SK-N-SH (cell line): Measurements from ENCODE around the gene ACOXL. TPM values are rescaled to one million over a fixed set of nuclear protein-coding genes. Genes with fewer than 3 reads are reported as not detected.

Experiments
- CTCF ChIA-PET: fragments of 300-600, 350-600 bp; formaldehyde crosslinking; extraction: SDS; loops from one replicate; lab custom pipeline; 2021; lab: Yijun Ruan, JAX
- POLR2A ChIA-PET: fragments of 350-600 bp; sonication (Branson Sonifier 250); formaldehyde crosslinking; extraction: SDS; loops from one replicate; lab custom pipeline; 2020; ENCODE audit warnings: antibody characterized with exemption, inconsistent platforms; lab: Yijun Ruan, JAX
- DNase-seq: peaks from one replicate; pipeline ENCODE4 v3.0.0; 2012
- H2AFZ ChIP-seq: fragments of 200-600 bp; sonication (generic); 2 replicates; pipeline ENCODE4 v1.8.1; 2016; ENCODE audit warnings: antibody characterized with exemption, mild to moderate bottlenecking, low read depth
- H3F3A ChIP-seq: fragments of 200-600 bp; sonication (generic); replicated peaks from 2 replicates; pipeline ENCODE3; 2016; ENCODE audit warnings: antibody characterized with exemption, mild to moderate bottlenecking; ENCODE audit not compliant: insufficient read depth
- H3K27ac ChIP-seq, 2 experiments: fragments of 200-500 bp in 1 of 2; fragments of 200-600 bp in 1 of 2; sonication (Bioruptor generic) in 1 of 2; sonication (generic), shearing (Covaris generic) in 1 of 2; 2 replicates each; pipeline versions ENCODE4 v1.5.1 to v1.6.1; 2014 to 2016; ENCODE audit warnings: low read depth in 2 of 2, inconsistent platforms in 1 of 2, low read length in 1 of 2, mild to moderate bottlenecking in 1 of 2, mixed read lengths in 1 of 2
- H3K27me3 ChIP-seq: fragments of 200-600 bp; sonication (generic), shearing (Covaris generic); 2 replicates; pipeline ENCODE4 v1.6.1; 2016; ENCODE audit warnings: mixed run types; ENCODE audit not compliant: insufficient read depth
- H3K36me3 ChIP-seq, 2 experiments: fragments of 200-500 bp in 1 of 2; fragments of 200-600 bp in 1 of 2; sonication (Bioruptor generic) in 1 of 2; sonication (generic) in 1 of 2; replicated peaks in 1 of 2; 2 replicates each; pipeline versions ENCODE3 to v1.5.1; 2014 to 2016; ENCODE audit warnings: low read length in 1 of 2, mild to moderate bottlenecking in 1 of 2; ENCODE audit not compliant: insufficient read depth in 2 of 2, control insufficient read depth in 1 of 2
- H3K4me1 ChIP-seq, 2 experiments: fragments of 200-500 bp in 1 of 2; fragments of 200-600 bp in 1 of 2; sonication (Bioruptor generic) in 1 of 2; sonication (generic), shearing (Covaris generic) in 1 of 2; 2 replicates each; pipeline versions ENCODE4 v1.5.1 to v1.6.1; 2014 to 2016; ENCODE audit warnings: low read depth in 1 of 2, low read length in 1 of 2, mixed run types in 1 of 2; ENCODE audit not compliant: insufficient read depth in 2 of 2, control insufficient read depth in 1 of 2
- H3K4me2 ChIP-seq: fragments of 200-600 bp; sonication (generic), shearing (Covaris generic); 2 replicates; pipeline ENCODE4 v1.6.1; 2017; ENCODE audit warnings: mixed run types
- H3K4me3 ChIP-seq, 2 experiments: fragments of 200-500 bp in 1 of 2; fragments of 200-600 bp in 1 of 2; sonication (Bioruptor generic) in 1 of 2; sonication (generic), shearing (Covaris generic) in 1 of 2; 2 replicates each; pipeline versions ENCODE4 v1.5.1 to v1.8.1; 2014 to 2016; ENCODE audit warnings: low read depth in 2 of 2, inconsistent platforms in 1 of 2, low read length in 1 of 2, mild to moderate bottlenecking in 1 of 2, mixed read lengths in 1 of 2, moderate library complexity in 1 of 2
- H3K79me2 ChIP-seq: fragments of 200-600 bp; sonication (generic); 2 replicates; pipeline ENCODE4 v1.8.1; 2017; ENCODE audit warnings: mild to moderate bottlenecking; ENCODE audit not compliant: insufficient read depth
- H3K9ac ChIP-seq: fragments of 200-600 bp; sonication (generic); 2 replicates; pipeline ENCODE4 v1.6.1; 2017; ENCODE audit warnings: mixed run types
- H3K9me2 ChIP-seq: fragments of 200-600 bp; sonication (generic); 2 replicates; pipeline ENCODE4 v1.6.1; 2017; ENCODE audit warnings: mixed run types
- H3K9me3 ChIP-seq: fragments of 200-600 bp; sonication (generic); 2 replicates; pipeline ENCODE4 v1.6.1; 2017; ENCODE audit warnings: mixed run types, mild to moderate bottlenecking, moderate library complexity
- H4K20me1 ChIP-seq: fragments of 200-600 bp; sonication (generic); 2 replicates; pipeline ENCODE4 v1.6.1; 2017; ENCODE audit warnings: mild to moderate bottlenecking, mixed run types; ENCODE audit not compliant: insufficient read depth
- EZH2phosphoT487 ChIP-seq: fragments of 200-600 bp; sonication (generic); IDR thresholded peaks from 2 replicates; pipeline ENCODE4 v1.6.1; 2017; ENCODE audit warnings: low read depth, mixed run types, mild to moderate bottlenecking, antibody characterized with exemption, moderate library complexity, borderline replicate concordance
- GATA2 ChIP-seq: sonication (generic); formaldehyde crosslinking; IDR thresholded peaks from 2 replicates; pipeline ENCODE4 v1.5.0; 2020; ENCODE audit warnings: mild to moderate bottlenecking, missing genetic modification reagents
- NFIC ChIP-seq: IDR thresholded peaks from 2 replicates; pipeline ENCODE4 v1.4.0; 2012; ENCODE audit warnings: borderline replicate concordance
- NRF1 ChIP-seq: IDR thresholded peaks from 2 replicates; pipeline ENCODE4 v1.6.1; 2012; ENCODE audit warnings: low read depth, mild to moderate bottlenecking, low read length
- RCOR1 ChIP-seq: fragments of 150-350 bp; IDR thresholded peaks from 2 replicates; pipeline ENCODE4 v1.6.1; 2017; ENCODE audit warnings: antibody characterized with exemption, low read length
- TEAD4 ChIP-seq: IDR thresholded peaks from 2 replicates; pipeline ENCODE4 v1.4.0; 2012; ENCODE audit warnings: mild to moderate bottlenecking, borderline replicate concordance; ENCODE audit not compliant: insufficient read depth
- YY1 ChIP-seq: IDR thresholded peaks from 2 replicates; pipeline ENCODE4 v1.4.0; 2012; ENCODE audit warnings: low read depth, mild to moderate bottlenecking
- polyA plus RNA-seq, 3 experiments: library from polyadenylated mRNA; depleted of rRNA; stranded (reverse); fragments of >200 nt; gene quantifications; 2 replicates each; pipeline ENCODE4 v1.2.3, GENCODE V29; 2012
- TF ChIP-seq, protein P1 (sequence below): IDR thresholded peaks from 2 replicates; pipeline ENCODE4; 2012
- TF ChIP-seq, protein P2 (sequence below): fragments of 150-350 bp; IDR thresholded peaks from 2 replicates; pipeline ENCODE4 v1.6.1; 2016; ENCODE audit warnings: mild to moderate bottlenecking, low read depth, low read length
- TF ChIP-seq, protein P3 (sequence below): IDR thresholded peaks from 2 replicates; pipeline ENCODE4 v1.4.0; 2012; ENCODE audit warnings: low read depth
- TF ChIP-seq, protein P4 (sequence below): fragments of 200-600 bp; sonication (generic); IDR thresholded peaks from 2 replicates; pipeline ENCODE4 v1.6.1; 2017; ENCODE audit warnings: antibody characterized with exemption, mild to moderate bottlenecking, moderate library complexity
- TF ChIP-seq, protein P5 (sequence below): IDR thresholded peaks from 2 replicates; pipeline ENCODE4 v1.4.0; 2012; ENCODE audit warnings: low read depth, borderline replicate concordance

ACOXL gene
- polyA plus RNA-seq, 1 of the 3 experiments (the other 2 are of a cell fraction), result not detected

DNA sequence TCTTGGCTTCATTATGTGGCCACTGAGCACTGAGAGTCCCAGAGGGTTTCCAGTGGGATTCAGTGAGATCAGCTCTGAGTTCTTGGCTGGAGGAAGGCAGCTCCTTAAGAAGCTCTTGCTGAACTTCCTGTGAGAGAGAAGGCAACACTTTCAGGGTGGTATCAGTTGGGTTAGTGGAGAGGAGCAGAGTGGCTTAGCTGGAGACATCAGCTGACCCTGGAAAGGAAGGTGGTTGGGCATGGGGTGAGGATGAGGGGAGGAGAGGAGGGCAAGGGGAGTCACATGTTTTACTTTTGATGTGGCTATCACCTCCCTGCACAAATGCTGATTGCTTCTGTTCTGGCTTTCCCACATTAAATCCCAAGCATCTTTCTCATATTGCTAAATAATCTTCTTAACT is 95.1 kb downstream of the ACOXL start:
- Histone ChIP-seq H3K4me3 (no peak overlapping the region), H3K27me3 (peaks cover 8% of the 10 kb centered on the region; the same call in 1 of the 2 replicates), H3K4me1 (no peaks in the 10 kb centered on the region), H3K9me2 (no peaks in the 10 kb centered on the region), H3K27ac (no peak overlapping the region), H3K36me3 (no peaks in the 10 kb centered on the region), H3K4me2 (no peak overlapping the region), H3F3A (no peaks in the 10 kb centered on the region), H4K20me1 (no peaks in the 10 kb centered on the region)
- DNase-seq, result no peak
- TF ChIP-seq NFIC, result no peak
- TF ChIP-seq NRF1, result no peak
- TF ChIP-seq TEAD4, result no peak
- TF ChIP-seq, protein P1, sequence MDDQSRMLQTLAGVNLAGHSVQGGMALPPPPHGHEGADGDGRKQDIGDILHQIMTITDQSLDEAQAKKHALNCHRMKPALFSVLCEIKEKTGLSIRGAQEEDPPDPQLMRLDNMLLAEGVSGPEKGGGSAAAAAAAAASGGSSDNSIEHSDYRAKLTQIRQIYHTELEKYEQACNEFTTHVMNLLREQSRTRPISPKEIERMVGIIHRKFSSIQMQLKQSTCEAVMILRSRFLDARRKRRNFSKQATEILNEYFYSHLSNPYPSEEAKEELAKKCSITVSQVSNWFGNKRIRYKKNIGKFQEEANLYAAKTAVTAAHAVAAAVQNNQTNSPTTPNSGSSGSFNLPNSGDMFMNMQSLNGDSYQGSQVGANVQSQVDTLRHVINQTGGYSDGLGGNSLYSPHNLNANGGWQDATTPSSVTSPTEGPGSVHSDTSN, result no peak
- no peak for TF ChIP-seq YY1
- TF ChIP-seq EZH2phosphoT487, result no peak
- TF ChIP-seq, protein P2, sequence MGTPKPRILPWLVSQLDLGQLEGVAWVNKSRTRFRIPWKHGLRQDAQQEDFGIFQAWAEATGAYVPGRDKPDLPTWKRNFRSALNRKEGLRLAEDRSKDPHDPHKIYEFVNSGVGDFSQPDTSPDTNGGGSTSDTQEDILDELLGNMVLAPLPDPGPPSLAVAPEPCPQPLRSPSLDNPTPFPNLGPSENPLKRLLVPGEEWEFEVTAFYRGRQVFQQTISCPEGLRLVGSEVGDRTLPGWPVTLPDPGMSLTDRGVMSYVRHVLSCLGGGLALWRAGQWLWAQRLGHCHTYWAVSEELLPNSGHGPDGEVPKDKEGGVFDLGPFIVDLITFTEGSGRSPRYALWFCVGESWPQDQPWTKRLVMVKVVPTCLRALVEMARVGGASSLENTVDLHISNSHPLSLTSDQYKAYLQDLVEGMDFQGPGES, result no peak
- TF ChIP-seq, protein P3, sequence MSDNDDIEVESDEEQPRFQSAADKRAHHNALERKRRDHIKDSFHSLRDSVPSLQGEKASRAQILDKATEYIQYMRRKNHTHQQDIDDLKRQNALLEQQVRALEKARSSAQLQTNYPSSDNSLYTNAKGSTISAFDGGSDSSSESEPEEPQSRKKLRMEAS, result no peak
- TF ChIP-seq, protein P4, sequence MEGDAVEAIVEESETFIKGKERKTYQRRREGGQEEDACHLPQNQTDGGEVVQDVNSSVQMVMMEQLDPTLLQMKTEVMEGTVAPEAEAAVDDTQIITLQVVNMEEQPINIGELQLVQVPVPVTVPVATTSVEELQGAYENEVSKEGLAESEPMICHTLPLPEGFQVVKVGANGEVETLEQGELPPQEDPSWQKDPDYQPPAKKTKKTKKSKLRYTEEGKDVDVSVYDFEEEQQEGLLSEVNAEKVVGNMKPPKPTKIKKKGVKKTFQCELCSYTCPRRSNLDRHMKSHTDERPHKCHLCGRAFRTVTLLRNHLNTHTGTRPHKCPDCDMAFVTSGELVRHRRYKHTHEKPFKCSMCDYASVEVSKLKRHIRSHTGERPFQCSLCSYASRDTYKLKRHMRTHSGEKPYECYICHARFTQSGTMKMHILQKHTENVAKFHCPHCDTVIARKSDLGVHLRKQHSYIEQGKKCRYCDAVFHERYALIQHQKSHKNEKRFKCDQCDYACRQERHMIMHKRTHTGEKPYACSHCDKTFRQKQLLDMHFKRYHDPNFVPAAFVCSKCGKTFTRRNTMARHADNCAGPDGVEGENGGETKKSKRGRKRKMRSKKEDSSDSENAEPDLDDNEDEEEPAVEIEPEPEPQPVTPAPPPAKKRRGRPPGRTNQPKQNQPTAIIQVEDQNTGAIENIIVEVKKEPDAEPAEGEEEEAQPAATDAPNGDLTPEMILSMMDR, result no peak
- no peak for TF ChIP-seq GATA2
- no peak for TF ChIP-seq RCOR1
- TF ChIP-seq, protein P5, sequence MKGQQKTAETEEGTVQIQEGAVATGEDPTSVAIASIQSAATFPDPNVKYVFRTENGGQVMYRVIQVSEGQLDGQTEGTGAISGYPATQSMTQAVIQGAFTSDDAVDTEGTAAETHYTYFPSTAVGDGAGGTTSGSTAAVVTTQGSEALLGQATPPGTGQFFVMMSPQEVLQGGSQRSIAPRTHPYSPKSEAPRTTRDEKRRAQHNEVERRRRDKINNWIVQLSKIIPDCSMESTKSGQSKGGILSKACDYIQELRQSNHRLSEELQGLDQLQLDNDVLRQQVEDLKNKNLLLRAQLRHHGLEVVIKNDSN, result no peak
- TF ChIP-seq, all 33 proteins: peak for 0
- ChIA-PET POLR2A (no interaction called here), CTCF (interaction anchor here (0.9 kb wide), 1 partner anchor 14 kb away, joined by 3 read pairs; no protein-coding TSS in a partner anchor)
- no peak overlapping the region for H3K9ac ChIP-seq
- H3K9me3 ChIP-seq, result 0 out of 2 replicates have a peak, but pooled peaks cover 6% of the 10 kb centered on the region
- H2AFZ ChIP-seq, result no peak overlapping the region
- H3K79me2 ChIP-seq, result no peaks in the 10 kb centered on the region
